Measurements from ENCODE around the gene PHTF2.

GRCh38 chr7:77917500-77918262, 119.1 kb downstream of the PHTF2 start:
- no peak for TF ChIP-seq EZH2 (IDR thresholded peaks at IDR 0.05; ENCODE audit: insufficient read depth, poor library complexity, severe bottlenecking)
- no peak for TF ChIP-seq EZH2phosphoT487 (IDR thresholded peaks at IDR 0.05; ENCODE audit: insufficient read depth, low read depth)
